Activated T-helper 1 cell treated with anti-CD3 and anti-CD28 coated beads, Interleukin-2, amount 50 U/mL, for 16 hours (primary cell): ENCODE results near the gene EP400.
"Not testable (repeated sequence)": the region's sequence is repeated elsewhere in the genome, so short reads cannot be mapped to it uniquely, and the experiment has no call there.

ENCODE experiments used
- DNase-seq, 2 donors: peaks; one replicate each; pipeline ENCODE4 v3.0.0-alpha.2; 2020; ENCODE audit warnings: low read depth in 1 of 2, low spot score in 1 of 2

Gene EP400

DNA sequence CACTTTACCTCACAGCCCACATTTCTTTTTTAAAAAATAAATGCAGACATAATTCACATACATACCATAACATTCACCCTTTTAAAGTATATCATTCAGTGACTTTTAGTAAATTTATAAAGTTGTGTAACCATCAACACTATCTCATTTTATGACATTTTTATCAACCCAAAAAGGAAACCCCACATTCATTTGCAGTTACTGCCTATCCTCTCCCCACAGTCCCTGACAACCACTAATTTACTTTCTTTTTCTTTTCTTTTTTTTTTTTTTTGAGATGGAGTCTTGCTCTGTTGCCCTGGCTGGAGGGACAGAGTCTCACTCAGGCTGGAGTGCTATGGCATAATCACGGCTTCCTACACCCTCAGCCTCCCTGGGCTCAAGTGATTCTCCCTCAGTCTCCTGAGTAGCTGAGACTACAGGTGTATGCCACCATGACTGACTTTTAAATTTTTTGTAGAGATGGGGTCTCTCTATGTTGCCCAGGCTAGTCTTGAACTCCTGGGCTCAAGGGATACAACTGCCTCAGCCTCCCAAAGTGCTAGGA, 1.5 kb upstream of the EP400 start:
- no peak for DNase-seq

DNA sequence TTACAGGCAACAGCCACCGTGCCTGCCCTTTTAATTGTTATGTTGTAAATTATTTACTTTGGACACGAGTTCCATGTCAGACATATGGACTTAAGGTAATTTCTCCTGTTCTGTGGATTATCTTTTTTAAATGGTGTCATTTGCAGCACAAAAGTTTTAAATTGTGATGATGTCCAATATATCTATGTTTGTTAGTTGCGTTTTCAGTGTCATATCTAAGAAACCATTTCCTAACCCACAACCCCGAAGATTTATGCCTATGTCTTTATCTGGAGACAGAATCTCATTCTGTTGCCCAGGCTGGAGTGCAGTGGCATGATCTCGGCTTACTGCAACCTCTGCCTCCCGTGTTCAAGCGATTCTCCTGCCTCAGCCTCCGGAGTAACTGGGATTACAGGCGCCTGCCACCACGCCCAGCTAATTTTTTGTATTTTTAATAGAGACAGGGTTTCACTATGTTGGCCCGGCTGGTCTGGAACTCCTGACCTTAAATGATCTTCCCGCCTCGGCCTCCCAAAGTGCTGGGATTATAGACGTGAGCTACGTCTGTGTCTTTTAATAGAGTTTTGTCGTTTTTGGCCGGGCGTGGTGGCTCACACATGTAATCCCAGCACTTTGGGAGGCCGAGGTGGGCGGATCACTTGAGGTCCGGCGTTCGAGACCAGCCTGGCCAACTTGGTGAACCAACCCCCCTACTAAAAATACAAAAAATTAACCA, 870 bp upstream of the EP400 start:
- not testable (repeated sequence) for DNase-seq

DNA sequence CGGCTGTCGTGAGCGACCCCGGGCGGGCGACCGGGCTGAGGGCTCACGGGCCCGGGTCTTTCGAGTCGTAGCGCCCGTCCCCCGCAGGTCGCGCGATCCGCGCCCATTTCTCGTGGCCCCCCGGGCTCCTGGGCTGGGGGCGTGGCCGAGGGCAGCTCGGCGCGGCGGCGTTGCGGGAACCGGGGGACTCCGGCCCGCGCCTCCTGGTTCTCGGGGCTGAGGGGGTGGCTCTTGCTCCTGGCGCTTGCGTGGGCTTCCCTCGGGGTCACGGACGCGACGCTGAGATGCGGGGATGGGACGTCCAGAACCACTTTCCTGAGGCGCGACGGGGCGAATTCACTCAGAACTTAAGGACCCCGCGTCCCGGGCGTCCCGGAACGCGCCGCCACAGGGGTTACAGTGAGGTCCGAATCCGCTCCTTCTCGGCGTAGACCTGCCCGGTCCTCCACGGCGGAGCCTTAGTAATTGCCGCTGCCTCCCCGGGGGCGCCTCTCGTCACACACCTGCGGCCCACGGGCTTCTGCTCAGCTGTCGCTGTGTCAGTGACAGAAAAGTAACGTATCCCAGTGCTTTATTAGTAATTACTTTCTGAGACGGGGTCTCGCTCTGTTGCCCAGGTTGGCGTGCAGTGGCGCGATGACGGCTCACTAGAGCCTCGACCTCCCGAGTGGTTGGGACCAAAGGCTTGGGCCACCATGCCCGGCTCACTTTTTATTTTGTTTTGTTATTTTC, 606 bp downstream of the EP400 start:
- DNase-seq, result no peak

DNA sequence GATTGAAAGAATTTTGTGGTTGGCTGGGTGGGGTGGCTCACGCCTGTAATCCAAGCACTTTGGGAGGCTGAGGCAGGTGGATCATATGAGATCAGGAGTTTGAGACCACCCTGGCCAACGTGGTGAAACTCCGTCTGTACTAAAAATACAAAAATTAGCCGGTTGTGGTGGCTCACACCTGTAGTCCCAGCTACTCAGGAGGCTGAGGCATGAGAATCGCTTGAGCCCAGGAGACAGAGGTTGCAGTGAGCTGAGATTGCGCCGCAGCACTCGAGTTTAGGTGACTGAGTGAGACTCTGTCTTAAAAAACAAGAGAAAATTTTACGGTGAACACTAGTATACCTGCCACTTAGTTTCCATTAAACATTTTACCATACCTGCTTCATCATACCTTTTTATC, 4.1 kb downstream of the EP400 start:
- DNase-seq, result not testable (repeated sequence)

DNA sequence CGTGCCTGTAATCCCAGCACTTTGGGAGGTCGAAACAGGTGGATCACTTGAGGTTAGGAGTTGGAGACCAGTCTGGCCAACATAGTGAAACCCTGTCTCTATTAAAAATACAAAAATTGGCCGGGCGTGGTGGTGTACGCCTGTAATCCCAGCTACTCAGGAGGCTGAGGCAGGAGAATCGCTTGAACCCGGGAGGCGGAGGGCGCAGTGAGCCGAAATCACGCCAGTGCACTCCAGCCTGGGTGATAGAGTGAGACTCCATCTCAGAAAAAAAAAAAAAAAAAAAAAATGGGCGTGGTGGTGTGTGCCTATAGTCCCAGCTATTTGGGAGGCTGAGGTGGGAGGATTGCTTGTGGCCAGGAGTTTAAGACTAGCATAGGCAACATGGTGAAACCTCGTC, 4.7 kb downstream of the EP400 start:
- DNase-seq, result not testable (repeated sequence)

DNA sequence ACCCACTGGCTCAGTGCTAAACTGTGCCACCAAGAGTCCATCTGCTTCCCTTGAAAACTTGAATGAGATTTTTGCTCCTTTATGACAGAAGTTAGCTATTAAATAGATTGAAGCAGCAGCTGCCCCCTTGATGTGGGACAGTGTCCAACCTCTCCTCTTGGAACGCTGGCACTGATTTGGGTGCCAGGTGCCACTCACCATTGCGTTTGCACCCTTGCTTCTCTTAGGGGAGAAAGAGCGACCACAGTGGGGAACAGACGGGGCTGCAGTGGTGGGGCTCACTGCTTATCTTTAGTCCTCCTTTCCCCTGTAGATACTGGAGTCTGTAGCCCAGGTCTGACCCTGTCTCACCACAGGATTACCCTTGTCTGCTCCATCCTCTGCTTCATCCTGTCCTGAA, 9.4 kb downstream of the EP400 start:
- DNase-seq, result no peak

DNA sequence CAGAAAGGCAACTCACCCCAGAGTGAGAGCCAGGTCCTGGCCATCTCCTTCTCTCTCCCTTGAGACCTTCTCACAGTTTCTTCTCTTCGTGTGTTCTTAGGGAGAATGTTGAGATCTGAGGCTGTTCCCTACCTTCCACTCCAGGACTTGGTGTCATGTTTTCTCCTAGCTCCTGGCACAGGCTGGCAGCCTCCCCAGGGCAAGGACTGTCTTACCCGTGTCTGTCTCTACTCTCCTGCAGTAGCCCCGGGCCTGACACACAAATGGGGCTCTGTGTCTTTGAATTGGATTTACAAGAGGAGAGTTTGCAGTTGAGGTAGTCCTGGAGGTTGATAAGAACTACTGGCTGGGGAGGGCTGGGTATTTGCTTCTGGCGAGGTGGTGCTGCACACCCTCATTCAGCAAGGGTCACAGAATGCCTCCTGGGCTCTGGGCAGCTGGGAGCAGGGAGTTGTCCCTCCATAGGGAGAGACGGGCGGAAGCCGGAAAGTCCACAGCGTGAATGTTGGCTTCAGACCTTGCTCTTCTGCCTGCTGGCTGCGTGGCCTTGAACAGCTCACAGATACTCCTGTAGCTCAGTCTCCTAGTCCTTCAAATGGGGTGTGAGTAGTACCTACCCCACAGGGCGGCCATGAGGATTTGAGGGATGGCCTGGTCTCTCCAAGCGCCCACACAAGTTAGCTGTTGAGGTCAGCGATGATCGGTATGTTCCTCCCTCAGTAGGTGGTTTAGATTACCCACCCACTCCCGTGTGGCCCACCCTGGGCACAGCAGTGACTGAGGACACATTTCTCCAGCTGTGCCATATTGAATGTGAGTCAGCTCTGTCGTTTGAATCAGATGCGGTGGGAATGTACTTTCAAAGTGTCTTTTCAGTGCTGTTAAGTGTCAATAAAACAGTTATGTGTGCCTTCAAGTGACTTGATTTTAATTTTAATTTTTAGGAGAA, 10.2 kb downstream of the EP400 start:
- DNase-seq, result no peak

DNA sequence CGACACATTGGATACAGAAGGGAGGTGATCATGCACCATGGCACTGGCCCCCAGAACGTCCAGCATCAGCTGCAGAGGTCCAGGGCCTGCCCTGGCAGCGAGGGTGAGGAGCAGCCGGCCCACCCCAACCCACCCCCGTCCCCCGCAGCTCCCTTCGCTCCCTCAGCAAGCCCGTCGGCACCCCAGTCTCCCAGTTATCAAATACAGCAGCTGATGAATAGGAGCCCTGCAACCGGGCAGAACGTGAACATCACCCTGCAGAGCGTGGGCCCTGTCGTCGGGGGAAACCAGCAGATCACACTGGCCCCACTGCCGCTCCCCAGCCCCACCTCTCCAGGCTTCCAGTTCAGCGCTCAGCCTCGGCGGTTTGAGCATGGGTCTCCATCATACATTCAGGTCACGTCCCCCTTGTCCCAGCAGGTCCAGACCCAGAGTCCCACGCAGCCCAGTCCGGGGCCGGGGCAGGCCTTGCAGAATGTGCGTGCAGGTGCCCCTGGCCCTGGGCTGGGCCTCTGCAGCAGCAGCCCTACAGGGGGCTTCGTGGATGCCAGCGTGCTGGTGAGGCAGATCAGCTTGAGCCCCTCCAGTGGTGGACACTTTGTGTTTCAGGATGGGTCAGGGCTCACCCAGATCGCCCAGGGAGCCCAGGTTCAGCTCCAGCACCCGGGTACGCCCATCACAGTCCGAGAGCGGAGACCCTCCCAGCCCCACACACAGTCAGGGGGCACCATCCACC, 11.0 kb downstream of the EP400 start:
- DNase-seq, result not testable (repeated sequence)

DNA sequence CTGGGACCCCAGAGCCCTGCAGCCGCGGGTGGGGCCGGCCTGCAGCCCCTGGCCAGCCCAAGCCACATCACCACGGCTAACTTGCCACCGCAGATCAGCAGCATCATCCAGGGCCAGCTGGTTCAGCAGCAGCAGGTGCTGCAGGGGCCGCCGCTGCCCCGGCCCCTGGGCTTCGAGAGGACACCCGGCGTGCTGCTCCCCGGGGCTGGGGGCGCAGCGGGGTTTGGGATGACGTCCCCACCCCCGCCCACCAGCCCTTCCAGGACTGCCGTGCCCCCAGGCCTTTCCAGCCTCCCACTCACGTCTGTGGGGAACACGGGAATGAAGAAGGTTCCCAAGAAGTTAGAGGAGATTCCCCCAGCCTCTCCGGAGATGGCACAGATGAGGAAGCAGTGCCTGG, 11.6 kb downstream of the EP400 start:
- DNase-seq, result not testable (repeated sequence)

DNA sequence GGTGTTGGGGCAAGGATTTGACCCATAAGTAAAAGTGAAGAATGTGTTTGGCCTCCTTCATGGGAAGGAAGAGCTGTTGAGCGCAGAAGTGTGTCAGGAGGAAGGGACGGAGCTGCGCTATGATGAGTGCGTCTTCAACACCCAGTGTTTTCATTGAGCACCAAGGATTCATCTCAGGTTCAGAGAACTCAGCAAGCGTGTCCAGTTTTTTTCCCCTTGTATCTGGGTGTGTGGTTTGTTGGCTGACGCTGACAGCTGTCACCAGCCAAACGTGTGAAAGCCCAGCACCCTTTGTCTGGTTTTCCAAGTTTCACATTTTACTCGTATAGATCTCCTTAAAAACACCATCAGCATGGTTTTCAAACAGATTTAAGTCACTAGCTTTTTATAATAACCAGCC, 12.3 kb downstream of the EP400 start:
- DNase-seq, result no peak

DNA sequence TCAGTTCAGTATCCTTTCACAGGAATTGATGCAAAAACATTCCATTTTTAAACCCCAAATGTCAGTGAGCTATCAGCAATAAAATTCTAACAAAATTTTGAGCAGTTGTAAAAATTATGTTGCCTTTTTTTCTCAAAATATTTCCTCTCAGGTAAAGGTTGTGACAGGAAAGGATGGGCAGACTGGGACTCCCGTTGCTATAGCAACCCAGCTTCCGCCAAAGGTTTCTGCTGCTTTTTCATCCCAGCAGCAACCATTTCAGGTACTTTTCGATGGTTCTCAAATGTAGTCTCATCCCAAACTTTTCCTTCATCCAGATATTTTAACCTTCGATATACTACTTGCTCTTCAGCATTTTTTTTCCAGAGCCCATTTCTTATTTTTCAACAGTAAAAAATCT, 13.6 kb downstream of the EP400 start:
- no peak for DNase-seq

DNA sequence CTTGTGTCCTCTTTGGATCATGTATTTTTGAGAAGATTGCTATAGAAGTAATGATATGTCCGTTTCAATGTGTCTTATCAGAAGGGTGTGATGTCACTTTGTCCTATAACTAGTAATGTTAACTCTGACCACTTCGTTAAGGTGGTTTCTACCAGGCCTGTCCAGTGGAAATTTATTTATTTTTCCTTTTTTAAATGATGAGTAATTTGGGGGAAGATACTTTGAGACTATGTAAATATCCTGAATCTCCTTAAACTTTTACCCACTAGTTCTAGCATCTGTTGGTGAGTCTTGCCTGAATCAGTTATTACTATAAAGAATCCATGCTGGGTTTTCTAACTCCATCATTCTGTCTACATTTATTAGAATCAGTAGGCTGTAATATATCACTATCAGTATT, 15.3 kb downstream of the EP400 start:
- no peak for DNase-seq

DNA sequence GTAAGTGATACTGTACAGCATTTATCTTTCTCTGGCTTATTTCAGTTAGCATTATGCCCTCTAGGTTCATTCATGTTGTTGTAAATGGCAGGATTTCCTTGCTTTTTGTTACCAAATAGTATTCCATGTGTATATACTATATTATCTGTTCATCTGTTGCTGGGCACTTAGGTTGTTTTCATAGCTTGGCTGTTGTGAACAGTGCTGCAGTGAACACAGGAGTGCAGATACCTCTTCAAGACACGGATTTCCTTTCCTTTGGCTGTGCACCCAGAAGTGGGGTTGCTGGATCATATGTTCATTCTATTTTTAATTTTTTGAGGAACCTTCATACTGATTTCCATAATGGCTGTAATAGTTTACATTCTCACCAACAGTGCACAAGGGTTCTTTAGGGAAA, 21.5 kb downstream of the EP400 start:
- no peak for DNase-seq

DNA sequence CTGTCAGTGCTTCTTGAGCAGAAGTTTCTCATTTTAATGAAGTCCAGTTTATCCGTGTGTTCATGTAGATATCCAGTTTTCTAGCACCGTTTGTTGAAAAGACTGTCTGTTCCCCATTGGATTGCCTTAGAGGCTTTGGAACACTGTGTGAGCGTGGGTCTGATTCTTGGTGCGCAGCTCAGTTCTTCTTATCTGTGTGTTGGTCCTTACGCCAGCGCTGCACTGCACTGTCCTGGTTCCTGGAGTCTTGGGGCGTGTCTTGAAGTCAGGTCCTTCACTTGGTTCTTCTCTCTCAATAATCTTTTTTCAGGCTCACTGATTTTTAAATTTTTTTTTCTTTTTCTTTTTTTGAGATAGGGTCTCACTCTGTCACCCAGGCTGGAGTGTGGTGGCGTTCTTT, 25.5 kb downstream of the EP400 start:
- no peak for DNase-seq

DNA sequence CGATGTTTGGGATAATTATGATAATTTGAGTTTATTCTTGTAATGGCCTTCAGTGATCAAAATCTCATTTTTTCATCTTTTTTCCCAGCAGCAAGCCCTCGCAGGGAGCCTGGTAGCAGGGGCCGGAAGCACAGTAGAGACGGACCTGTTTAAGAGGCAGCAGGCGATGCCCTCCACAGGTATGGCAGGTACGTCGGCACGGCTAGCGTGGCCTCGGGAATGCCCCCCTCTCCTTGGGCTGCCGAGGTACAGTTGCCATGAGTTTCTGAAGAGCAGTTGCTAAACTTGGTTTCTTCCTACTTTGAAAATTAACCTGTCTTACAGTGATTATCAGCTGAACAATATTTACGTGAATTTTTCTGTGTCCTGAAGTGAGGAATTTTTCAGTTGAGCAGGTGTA, 29.9 kb downstream of the EP400 start:
- no peak for DNase-seq

DNA sequence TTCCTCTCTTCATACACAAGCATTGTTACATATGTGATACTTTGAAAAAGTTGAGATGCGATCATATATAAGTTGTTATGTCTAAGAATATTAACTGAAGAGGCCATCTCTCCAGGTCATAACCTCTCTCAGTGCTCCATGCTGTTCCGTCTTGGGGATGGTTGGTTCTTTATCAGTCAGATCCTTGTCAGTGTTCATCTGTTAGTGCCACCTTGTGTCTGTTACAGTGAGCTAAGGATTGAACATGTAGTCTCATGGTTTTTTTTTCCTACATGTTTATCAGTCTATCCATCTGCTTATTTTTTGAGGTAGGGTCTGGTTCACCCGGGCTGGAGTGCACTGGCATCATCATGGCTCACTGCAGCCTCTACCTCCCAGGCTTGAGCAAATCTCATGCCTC, 30.5 kb downstream of the EP400 start:
- no peak for DNase-seq

DNA sequence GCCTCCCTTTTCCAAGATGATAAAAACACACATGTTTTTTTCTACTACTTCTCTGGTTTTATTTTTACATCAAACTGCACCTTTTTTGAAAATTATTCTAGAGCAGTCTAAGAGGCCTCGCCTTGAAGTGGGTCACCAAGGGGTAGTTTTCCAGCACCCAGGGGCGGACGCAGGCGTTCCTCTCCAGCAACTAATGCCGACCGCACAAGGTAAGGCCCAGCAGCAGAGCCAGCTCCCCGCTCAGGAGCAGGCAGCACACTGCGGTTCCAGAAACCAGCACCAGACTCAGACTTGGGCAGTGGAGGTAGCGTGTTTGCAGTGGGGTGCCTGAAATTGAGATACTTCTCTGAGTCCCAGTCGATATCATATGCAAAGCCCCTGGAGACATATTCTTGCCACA, 31.6 kb downstream of the EP400 start:
- DNase-seq, result no peak

DNA sequence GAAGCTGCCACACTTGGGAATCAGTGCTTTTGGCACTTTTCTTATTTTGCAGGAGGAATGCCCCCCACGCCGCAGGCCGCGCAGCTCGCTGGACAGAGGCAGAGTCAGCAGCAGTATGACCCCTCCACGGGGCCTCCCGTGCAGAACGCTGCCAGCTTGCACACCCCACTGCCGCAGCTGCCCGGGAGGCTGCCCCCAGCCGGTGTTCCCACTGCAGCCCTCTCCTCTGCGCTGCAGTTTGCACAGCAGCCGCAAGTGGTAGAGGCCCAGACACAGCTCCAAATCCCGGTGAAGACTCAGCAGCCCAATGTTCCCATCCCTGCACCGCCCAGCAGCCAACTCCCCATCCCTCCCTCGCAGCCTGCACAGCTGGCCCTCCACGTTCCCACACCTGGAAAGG, 32.3 kb downstream of the EP400 start:
- no peak for DNase-seq

DNA sequence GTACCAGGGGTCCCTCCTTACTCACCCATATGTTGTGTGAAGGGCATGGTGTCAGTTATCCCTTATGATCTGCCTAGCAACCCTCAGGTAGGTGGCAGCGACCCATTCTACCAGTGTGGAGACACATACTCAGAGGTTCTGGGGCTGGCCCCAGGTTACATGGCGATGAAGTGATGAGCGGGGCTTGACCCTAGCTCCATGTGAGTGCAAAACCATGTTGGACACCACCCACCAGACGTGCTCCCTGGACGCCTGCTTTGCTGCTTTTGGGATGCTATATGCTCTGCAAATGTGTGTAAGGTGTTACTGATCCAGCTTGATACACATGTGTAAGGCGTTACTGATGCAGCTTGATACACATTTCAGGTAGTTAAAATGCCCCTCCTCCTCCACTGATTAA, 33.3 kb downstream of the EP400 start:
- no peak for DNase-seq

DNA sequence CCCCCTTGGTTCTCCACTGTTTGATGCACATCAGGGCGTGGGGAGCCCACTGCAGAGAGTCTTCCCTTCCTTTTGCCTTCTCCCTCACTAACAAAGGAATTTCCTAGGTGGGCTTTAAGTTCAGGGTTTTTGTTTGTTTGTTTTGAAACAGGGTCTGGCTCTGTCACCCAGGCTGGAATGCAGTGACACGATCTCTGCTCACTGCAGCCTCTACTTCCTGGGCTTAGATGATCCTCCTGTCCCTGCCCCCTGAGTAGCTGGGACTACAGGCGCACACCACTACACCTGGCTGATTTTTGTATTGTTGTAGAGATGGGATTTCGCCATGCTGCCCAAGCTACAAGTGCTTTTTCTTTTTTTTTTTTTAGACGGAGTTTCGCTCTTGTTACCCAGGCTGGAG, 33.8 kb downstream of the EP400 start:
- DNase-seq, result no peak

DNA sequence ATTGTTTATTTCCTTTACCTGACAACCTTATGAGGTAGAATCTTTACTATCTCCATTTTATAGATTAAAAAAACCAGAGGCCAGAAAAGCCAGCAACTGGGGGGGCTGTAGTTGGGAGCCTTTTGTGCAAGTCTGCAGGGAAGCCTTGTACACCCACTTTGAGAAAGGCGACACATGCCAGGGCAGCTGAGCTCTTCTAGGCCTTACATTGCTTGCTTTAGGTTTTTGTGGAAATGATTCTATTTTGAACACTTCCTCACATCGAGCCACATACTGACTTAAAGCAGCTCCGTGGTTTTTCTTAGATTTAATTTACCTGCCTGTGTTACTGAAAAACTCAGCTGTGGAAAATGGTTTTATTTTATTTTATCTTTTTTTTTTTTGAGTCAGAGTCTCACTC, 34.6 kb downstream of the EP400 start:
- DNase-seq, result no peak
